ENCODE data around the gene KLHL29.

Gene KLHL29

GRCh38 chr2:23698721-23699579 is 314.0 kb downstream of the KLHL29 start:
- Histone ChIP-seq H3K79me2 (ENCODE audit: low read length) (no peaks in the 10 kb centered on the region), H3K4me3 (ENCODE audit: low read length) (no peak overlapping the region), H3K4me2 (ENCODE audit: low read depth, low read length) (no peak overlapping the region), H3K27me3 (replicated peaks; ENCODE audit: insufficient read depth, low read length) (no peaks in the 10 kb centered on the region), H3F3A (ENCODE audit: insufficient read depth, low read length) (no peaks in the 10 kb centered on the region), H2AFZ (ENCODE audit: low read length) (no peak overlapping the region), H3K4me1 (ENCODE audit: low read length) (no peaks in the 10 kb centered on the region), H3K36me3 (replicated peaks; ENCODE audit: insufficient read depth, low read length) (no peaks in the 10 kb centered on the region), H3K9ac (ENCODE audit: low read length) (no peak overlapping the region), H3K9me3 (replicated peaks; ENCODE audit: insufficient read depth, low read length) (no peaks in the 10 kb centered on the region), H4K20me1 (ENCODE audit: insufficient read depth, low read length) (no peaks in the 10 kb centered on the region), H3K27ac (ENCODE audit: low read length) (no peak overlapping the region), H3K9me2 (replicated peaks; ENCODE audit: insufficient read depth, low read length) (no peaks in the 10 kb centered on the region)
- TF ChIP-seq EZH2phosphoT487 (IDR thresholded peaks at IDR 0.05; ENCODE audit: low read length), result no peak
- no peak for TF ChIP-seq EZH2 (optimal IDR thresholded peaks at IDR 0.05; ENCODE audit: low read depth, low read length)
- TF ChIP-seq, protein P1, sequence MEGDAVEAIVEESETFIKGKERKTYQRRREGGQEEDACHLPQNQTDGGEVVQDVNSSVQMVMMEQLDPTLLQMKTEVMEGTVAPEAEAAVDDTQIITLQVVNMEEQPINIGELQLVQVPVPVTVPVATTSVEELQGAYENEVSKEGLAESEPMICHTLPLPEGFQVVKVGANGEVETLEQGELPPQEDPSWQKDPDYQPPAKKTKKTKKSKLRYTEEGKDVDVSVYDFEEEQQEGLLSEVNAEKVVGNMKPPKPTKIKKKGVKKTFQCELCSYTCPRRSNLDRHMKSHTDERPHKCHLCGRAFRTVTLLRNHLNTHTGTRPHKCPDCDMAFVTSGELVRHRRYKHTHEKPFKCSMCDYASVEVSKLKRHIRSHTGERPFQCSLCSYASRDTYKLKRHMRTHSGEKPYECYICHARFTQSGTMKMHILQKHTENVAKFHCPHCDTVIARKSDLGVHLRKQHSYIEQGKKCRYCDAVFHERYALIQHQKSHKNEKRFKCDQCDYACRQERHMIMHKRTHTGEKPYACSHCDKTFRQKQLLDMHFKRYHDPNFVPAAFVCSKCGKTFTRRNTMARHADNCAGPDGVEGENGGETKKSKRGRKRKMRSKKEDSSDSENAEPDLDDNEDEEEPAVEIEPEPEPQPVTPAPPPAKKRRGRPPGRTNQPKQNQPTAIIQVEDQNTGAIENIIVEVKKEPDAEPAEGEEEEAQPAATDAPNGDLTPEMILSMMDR (IDR thresholded peaks at IDR 0.05; ENCODE audit: low read length), result no peak
- no peak for DNase-seq

GRCh38 chr2:23699580-23699925 is 314.6 kb downstream of the KLHL29 start:
- H3K27me3 ChIP-seq (replicated peaks; ENCODE audit: insufficient read depth, low read length), result no peaks in the 10 kb centered on the region
- no peak for DNase-seq
- no peaks in the 10 kb centered on the region for H3F3A ChIP-seq (ENCODE audit: insufficient read depth, low read length)
- no peaks in the 10 kb centered on the region for H3K36me3 ChIP-seq (replicated peaks; ENCODE audit: insufficient read depth, low read length)
- no peak overlapping the region for H3K4me3 ChIP-seq (ENCODE audit: low read length)
- H3K9me2 ChIP-seq (replicated peaks; ENCODE audit: insufficient read depth, low read length), result no peaks in the 10 kb centered on the region
- no peaks in the 10 kb centered on the region for H3K9me3 ChIP-seq (replicated peaks; ENCODE audit: insufficient read depth, low read length)
- no peaks in the 10 kb centered on the region for H4K20me1 ChIP-seq (ENCODE audit: insufficient read depth, low read length)
- H3K4me2 ChIP-seq (ENCODE audit: low read depth, low read length), result no peak overlapping the region
- TF ChIP-seq EZH2 (optimal IDR thresholded peaks at IDR 0.05; ENCODE audit: low read depth, low read length), result no peak
- no peak for TF ChIP-seq EZH2phosphoT487 (IDR thresholded peaks at IDR 0.05; ENCODE audit: low read length)
- TF ChIP-seq, protein P1 (IDR thresholded peaks at IDR 0.05; ENCODE audit: low read length), result no peak
- H3K4me1 ChIP-seq (ENCODE audit: low read length), result no peaks in the 10 kb centered on the region
- H3K27ac ChIP-seq (ENCODE audit: low read length), result no peak overlapping the region
- no peak overlapping the region for H3K9ac ChIP-seq (ENCODE audit: low read length)
- H2AFZ ChIP-seq (ENCODE audit: low read length), result no peak overlapping the region
- no peaks in the 10 kb centered on the region for H3K79me2 ChIP-seq (ENCODE audit: low read length)

- H4K20me1 ChIP-seq (ENCODE audit: insufficient read depth, low read length), result no peaks in the 10 kb centered on the region
- no peak overlapping the region for H3K27ac ChIP-seq (ENCODE audit: low read length)
- no peak overlapping the region for H3K4me2 ChIP-seq (ENCODE audit: low read depth, low read length)
- no peaks in the 10 kb centered on the region for H3K9me3 ChIP-seq (replicated peaks; ENCODE audit: insufficient read depth, low read length)
- H3K4me1 ChIP-seq (ENCODE audit: low read length), result no peaks in the 10 kb centered on the region
- no peak overlapping the region for H3K9ac ChIP-seq (ENCODE audit: low read length)
- TF ChIP-seq EZH2 (optimal IDR thresholded peaks at IDR 0.05; ENCODE audit: low read depth, low read length) (no peak), EZH2phosphoT487 (IDR thresholded peaks at IDR 0.05; ENCODE audit: low read length) (no peak)
- TF ChIP-seq, protein P1 (IDR thresholded peaks at IDR 0.05; ENCODE audit: low read length), result no peak
- no peaks in the 10 kb centered on the region for H3K36me3 ChIP-seq (replicated peaks; ENCODE audit: insufficient read depth, low read length)
- H3K4me3 ChIP-seq (ENCODE audit: low read length), result no peak overlapping the region
- no peak overlapping the region for H2AFZ ChIP-seq (ENCODE audit: low read length)
- H3K79me2 ChIP-seq (ENCODE audit: low read length), result no peaks in the 10 kb centered on the region
- H3K9me2 ChIP-seq (replicated peaks; ENCODE audit: insufficient read depth, low read length), result no peaks in the 10 kb centered on the region
- DNase-seq, result no peak
- no peaks in the 10 kb centered on the region for H3K27me3 ChIP-seq (replicated peaks; ENCODE audit: insufficient read depth, low read length)
- H3F3A ChIP-seq (ENCODE audit: insufficient read depth, low read length), result no peaks in the 10 kb centered on the region
Measured at GRCh38 chr2:23700627-23701026, 315.6 kb downstream of the KLHL29 start.
